ENCODE data around the gene GNA12. TPM values are rescaled to one million over a fixed set of nuclear protein-coding genes. Genes with fewer than 3 reads are reported as not detected.

The GNA12 gene
- polyA plus RNA-seq, 1 of the 3 experiments (the other 2 are of a cell fraction), result 64.8 TPM

GRCh38 chr7:2713370-2713769 is 130.7 kb downstream of the GNA12 start:
- Histone ChIP-seq H3K36me3 (replicated peaks in 1 of 2; ENCODE audit: control insufficient read depth in 1 of 2, insufficient read depth in 2 of 2, low read length in 1 of 2) (peaks cover 4 to 21% of the 10 kb centered on the region in 2 experiments), H4K20me1 (ENCODE audit: insufficient read depth) (no peaks in the 10 kb centered on the region), H3K27me3 (ENCODE audit: insufficient read depth) (no peaks in the 10 kb centered on the region), H3K4me1 (ENCODE audit: control insufficient read depth in 1 of 2, insufficient read depth in 2 of 2, low read depth in 1 of 2, low read length in 1 of 2) (peaks cover 0 to 31% of the 10 kb centered on the region in 2 experiments; a peak in 1 of 4 replicates), H3K9me3 (no peaks in the 10 kb centered on the region), H2AFZ (ENCODE audit: low read depth) (no peak overlapping the region), H3K9ac (no peak overlapping the region), H3F3A (replicated peaks; ENCODE audit: insufficient read depth) (no peaks in the 10 kb centered on the region), H3K4me3 (ENCODE audit: low read depth in 2 of 2, low read length in 1 of 2) (no peak overlapping the region), H3K27ac (ENCODE audit: low read depth in 2 of 2, low read length in 1 of 2) (no peak overlapping the region), H3K4me2 (no peak overlapping the region), H3K79me2 (ENCODE audit: insufficient read depth) (no peaks in the 10 kb centered on the region), H3K9me2 (no peaks in the 10 kb centered on the region)
- peak; percentile 73 for DNase-seq
- TF ChIP-seq RFX5 (IDR thresholded peaks at IDR 0.05; ENCODE audit: low read length) (no peak), USF1 (IDR thresholded peaks at IDR 0.05; ENCODE audit: borderline replicate concordance, low read depth) (no peak), ELF1 (IDR thresholded peaks at IDR 0.05) (no peak), MXI1 (IDR thresholded peaks at IDR 0.05; ENCODE audit: low read depth, low read length) (no peak), EP300 (IDR thresholded peaks at IDR 0.05; ENCODE audit: borderline replicate concordance in 1 of 2, low read depth in 1 of 2, low read length in 1 of 2) (no peak), EZH2phosphoT487 (IDR thresholded peaks at IDR 0.05; ENCODE audit: borderline replicate concordance, low read depth) (no peak), FOSL2 (IDR thresholded peaks at IDR 0.05; ENCODE audit: borderline replicate concordance, low read depth) (no peak), CHD2 (IDR thresholded peaks at IDR 0.05; ENCODE audit: low read length, partially characterized antibody) (no peak), SMC3 (IDR thresholded peaks at IDR 0.05; ENCODE audit: low read depth, low read length) (no peak), POLR2AphosphoS5 (IDR thresholded peaks at IDR 0.05; ENCODE audit: low read depth, low read length) (no peak), GATA2 (CRISPR knock-in tag; IDR thresholded peaks at IDR 0.05) (no peak), GABPA (IDR thresholded peaks at IDR 0.05; ENCODE audit: low read depth) (no peak), TAF1 (IDR thresholded peaks at IDR 0.05; ENCODE audit: borderline replicate concordance, low read depth, low read length) (no peak), USF2 (IDR thresholded peaks at IDR 0.05; ENCODE audit: borderline replicate concordance, low read depth, low read length) (no peak)
- TF ChIP-seq, protein P1, sequence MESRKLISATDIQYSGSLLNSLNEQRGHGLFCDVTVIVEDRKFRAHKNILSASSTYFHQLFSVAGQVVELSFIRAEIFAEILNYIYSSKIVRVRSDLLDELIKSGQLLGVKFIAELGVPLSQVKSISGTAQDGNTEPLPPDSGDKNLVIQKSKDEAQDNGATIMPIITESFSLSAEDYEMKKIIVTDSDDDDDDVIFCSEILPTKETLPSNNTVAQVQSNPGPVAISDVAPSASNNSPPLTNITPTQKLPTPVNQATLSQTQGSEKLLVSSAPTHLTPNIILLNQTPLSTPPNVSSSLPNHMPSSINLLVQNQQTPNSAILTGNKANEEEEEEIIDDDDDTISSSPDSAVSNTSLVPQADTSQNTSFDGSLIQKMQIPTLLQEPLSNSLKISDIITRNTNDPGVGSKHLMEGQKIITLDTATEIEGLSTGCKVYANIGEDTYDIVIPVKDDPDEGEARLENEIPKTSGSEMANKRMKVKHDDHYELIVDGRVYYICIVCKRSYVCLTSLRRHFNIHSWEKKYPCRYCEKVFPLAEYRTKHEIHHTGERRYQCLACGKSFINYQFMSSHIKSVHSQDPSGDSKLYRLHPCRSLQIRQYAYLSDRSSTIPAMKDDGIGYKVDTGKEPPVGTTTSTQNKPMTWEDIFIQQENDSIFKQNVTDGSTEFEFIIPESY (IDR thresholded peaks at IDR 0.05; ENCODE audit: borderline replicate concordance, low read depth), result no peak
- ChIA-PET CTCF (interaction anchor here (1.1 to 8.6 kb wide), 6 partner anchors 11 to 245 kb away, joined by 3 to 94 read pairs (median 26); no protein-coding TSS in a partner anchor), POLR2A (no interaction called here)
- WGBS (ENCODE audit: low lambda C conversion rate), result 81% methylated on average over 13 of the region's 13 CpGs
